ENCODE data around the gene TACR2. TPM values are rescaled to one million over a fixed set of nuclear protein-coding genes. Genes with fewer than 3 reads are reported as not detected.

TACR2 gene
- total and polyA plus RNA-seq, 2 experiments from 2014 or later = not detected

DNA sequence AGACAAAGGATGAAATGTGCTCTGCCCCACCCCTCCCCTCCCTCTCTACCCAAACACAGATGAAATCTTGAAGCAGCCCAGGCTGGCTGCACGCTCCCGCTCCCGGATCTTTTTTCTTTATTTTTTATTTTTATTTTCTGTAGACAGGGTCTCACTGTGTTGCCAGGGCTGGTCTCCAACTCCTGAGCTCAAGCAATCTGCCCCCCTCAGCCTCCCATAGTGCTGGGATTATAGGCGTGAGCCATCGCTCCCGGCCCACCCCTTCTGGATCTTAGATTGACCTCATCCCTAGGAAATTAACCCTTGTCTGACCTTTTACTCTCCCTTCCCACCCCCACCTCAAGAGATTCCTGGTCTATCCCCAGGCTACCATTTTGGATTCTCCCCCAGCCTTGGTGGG is 14.3 kb downstream of the TACR2 start:
- no peak overlapping the region for H3K27ac Mint-ChIP-seq

More for the DNA sequence above, 14.3 kb downstream of the TACR2 start:
- 0 out of 2 replicates have a peak, but pooled peaks cover 3% of the 10 kb centered on the region for H3F3A ChIP-seq (replicated peaks; ENCODE audit: low read depth)
- Mint-ChIP-seq H3K9me3 (no peaks in the 10 kb centered on the region), H3K4me3 (no peak overlapping the region), H3K36me3 (ENCODE audit: low read depth) (peaks cover 56% of the 10 kb centered on the region), H3K4me1 (peaks cover 30% of the 10 kb centered on the region), H3K27me3 (ENCODE audit: insufficient read depth, low read depth, poor library complexity) (peaks cover 10% of the 10 kb centered on the region)
- ATAC-seq (no peak), DNase-seq (ENCODE audit: low spot score) (no peak)
- H3K27me3 ChIP-seq (ENCODE audit: insufficient read depth) = no peaks in the 10 kb centered on the region
- TF ChIP-seq JUNB (IDR thresholded peaks at IDR 0.05; ENCODE audit: unreplicated experiment) (no peak), CREB1 (CRISPR knock-in tag; IDR thresholded peaks at IDR 0.05; ENCODE audit: low read depth) (no peak), ZNF462 (CRISPR knock-in tag; IDR thresholded peaks at IDR 0.05) (no peak), STAT1 (IDR thresholded peaks at IDR 0.05; ENCODE audit: unreplicated experiment) (no peak), EZH2 (IDR thresholded peaks at IDR 0.05; ENCODE audit: low read depth, unreplicated experiment) (no peak), EZH2phosphoT487 (IDR thresholded peaks at IDR 0.05; ENCODE audit: unreplicated experiment) (no peak), NANOG (IDR thresholded peaks at IDR 0.05; ENCODE audit: borderline replicate concordance) (no peak), ZNF331 (CRISPR knock-in tag; IDR thresholded peaks at IDR 0.05; ENCODE audit: low read depth) (no peak), POLR2AphosphoS5 (IDR thresholded peaks at IDR 0.05; ENCODE audit: low read depth) (no peak), ZNF114 (CRISPR knock-in tag; IDR thresholded peaks at IDR 0.05) (no peak)
- TF ChIP-seq, protein P1, sequence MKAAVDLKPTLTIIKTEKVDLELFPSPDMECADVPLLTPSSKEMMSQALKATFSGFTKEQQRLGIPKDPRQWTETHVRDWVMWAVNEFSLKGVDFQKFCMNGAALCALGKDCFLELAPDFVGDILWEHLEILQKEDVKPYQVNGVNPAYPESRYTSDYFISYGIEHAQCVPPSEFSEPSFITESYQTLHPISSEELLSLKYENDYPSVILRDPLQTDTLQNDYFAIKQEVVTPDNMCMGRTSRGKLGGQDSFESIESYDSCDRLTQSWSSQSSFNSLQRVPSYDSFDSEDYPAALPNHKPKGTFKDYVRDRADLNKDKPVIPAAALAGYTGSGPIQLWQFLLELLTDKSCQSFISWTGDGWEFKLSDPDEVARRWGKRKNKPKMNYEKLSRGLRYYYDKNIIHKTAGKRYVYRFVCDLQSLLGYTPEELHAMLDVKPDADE (IDR thresholded peaks at IDR 0.05) = no peak
- TF ChIP-seq, protein P2, sequence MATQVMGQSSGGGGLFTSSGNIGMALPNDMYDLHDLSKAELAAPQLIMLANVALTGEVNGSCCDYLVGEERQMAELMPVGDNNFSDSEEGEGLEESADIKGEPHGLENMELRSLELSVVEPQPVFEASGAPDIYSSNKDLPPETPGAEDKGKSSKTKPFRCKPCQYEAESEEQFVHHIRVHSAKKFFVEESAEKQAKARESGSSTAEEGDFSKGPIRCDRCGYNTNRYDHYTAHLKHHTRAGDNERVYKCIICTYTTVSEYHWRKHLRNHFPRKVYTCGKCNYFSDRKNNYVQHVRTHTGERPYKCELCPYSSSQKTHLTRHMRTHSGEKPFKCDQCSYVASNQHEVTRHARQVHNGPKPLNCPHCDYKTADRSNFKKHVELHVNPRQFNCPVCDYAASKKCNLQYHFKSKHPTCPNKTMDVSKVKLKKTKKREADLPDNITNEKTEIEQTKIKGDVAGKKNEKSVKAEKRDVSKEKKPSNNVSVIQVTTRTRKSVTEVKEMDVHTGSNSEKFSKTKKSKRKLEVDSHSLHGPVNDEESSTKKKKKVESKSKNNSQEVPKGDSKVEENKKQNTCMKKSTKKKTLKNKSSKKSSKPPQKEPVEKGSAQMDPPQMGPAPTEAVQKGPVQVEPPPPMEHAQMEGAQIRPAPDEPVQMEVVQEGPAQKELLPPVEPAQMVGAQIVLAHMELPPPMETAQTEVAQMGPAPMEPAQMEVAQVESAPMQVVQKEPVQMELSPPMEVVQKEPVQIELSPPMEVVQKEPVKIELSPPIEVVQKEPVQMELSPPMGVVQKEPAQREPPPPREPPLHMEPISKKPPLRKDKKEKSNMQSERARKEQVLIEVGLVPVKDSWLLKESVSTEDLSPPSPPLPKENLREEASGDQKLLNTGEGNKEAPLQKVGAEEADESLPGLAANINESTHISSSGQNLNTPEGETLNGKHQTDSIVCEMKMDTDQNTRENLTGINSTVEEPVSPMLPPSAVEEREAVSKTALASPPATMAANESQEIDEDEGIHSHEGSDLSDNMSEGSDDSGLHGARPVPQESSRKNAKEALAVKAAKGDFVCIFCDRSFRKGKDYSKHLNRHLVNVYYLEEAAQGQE (IDR thresholded peaks at IDR 0.05; ENCODE audit: unreplicated experiment) = no peak
- TF ChIP-seq, protein P3, sequence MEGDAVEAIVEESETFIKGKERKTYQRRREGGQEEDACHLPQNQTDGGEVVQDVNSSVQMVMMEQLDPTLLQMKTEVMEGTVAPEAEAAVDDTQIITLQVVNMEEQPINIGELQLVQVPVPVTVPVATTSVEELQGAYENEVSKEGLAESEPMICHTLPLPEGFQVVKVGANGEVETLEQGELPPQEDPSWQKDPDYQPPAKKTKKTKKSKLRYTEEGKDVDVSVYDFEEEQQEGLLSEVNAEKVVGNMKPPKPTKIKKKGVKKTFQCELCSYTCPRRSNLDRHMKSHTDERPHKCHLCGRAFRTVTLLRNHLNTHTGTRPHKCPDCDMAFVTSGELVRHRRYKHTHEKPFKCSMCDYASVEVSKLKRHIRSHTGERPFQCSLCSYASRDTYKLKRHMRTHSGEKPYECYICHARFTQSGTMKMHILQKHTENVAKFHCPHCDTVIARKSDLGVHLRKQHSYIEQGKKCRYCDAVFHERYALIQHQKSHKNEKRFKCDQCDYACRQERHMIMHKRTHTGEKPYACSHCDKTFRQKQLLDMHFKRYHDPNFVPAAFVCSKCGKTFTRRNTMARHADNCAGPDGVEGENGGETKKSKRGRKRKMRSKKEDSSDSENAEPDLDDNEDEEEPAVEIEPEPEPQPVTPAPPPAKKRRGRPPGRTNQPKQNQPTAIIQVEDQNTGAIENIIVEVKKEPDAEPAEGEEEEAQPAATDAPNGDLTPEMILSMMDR (conservative IDR thresholded peaks at IDR 0.05; ENCODE audit: low read depth in 2 of 2) = no peak
- H3K9me2 ChIP-seq (ENCODE audit: insufficient read depth) = no peaks in the 10 kb centered on the region
- no peaks in the 10 kb centered on the region for H3K79me2 ChIP-seq (replicated peaks; ENCODE audit: insufficient read depth)
- no peaks in the 10 kb centered on the region; the same call in 1 of the 2 replicates for H4K20me1 ChIP-seq (replicated peaks; ENCODE audit: insufficient read depth)
- no peak overlapping the region for H3K4me3 ChIP-seq
- H2AFZ ChIP-seq = no peak overlapping the region
- H3K36me3 ChIP-seq (ENCODE audit: insufficient read depth) = peaks cover 24% of the 10 kb centered on the region
- peaks cover 13% of the 10 kb centered on the region; the same call in 1 of the 2 replicates for H3K4me1 ChIP-seq (ENCODE audit: insufficient read depth)
- no peak overlapping the region for H3K4me2 ChIP-seq
- no peak overlapping the region for H3K27ac ChIP-seq (ENCODE audit: low read depth)

Data from GM23338 (cell line).